Measurements from ENCODE around the gene IFITM5. TPM values are rescaled to one million over a fixed set of nuclear protein-coding genes. Genes with fewer than 3 reads are reported as not detected.
A peak's percentile ranks its signal among the peaks of the same experiment; 100 is the strongest.
"Not testable (repeated sequence)": the region's sequence is repeated elsewhere in the genome, so short reads cannot be mapped to it uniquely, and the experiment has no call there.

The IFITM5 gene
- total and polyA plus RNA-seq, 10 donors = not detected

- Histone ChIP-seq H3K36me3 (peaks cover 0 to 1% (median 0%) of the 10 kb centered on the region in 6 donors), H3K9me3 (no peaks in the 10 kb centered on the region), H3K27me3 (replicated peaks in 1 of 7) (no peaks in the 10 kb centered on the region), H3K4me3 (no peak overlapping the region), H3K4me1 (peaks cover 9 to 56% (median 26%) of the 10 kb centered on the region in 6 donors), H3K27ac (peak overlapping the region in 7 of 8 donors; percentile 27 to 80 (median 74))
- intact Hi-C loops (cut with DNase I; ENCODE audit: low total_unique reads) = no loop called here
- DNase-seq = peak; percentile 12
- whole genome bisulfite sequencing, 5 donors = 60 to 87% (median 83%) methylated on average over 4 of the region's 4 CpGs
- TF ChIP-seq CTCF (IDR thresholded peaks at IDR 0.05 in 8 of 11, conservative IDR thresholded peaks at IDR 0.05 in 3 of 11) = no peak
- TF ChIP-seq POLR2AphosphoS5 (IDR thresholded peaks at IDR 0.05) = no peak
- no peak for TF ChIP-seq POLR2A (IDR thresholded peaks at IDR 0.05)
Observed at GRCh38 chr11:336659-337198, 37.4 kb upstream of the IFITM5 start.

- intact Hi-C loops (cut with DNase I; ENCODE audit: low total_unique reads) = no loop called here
- no peaks in the 10 kb centered on the region for H3K27me3 ChIP-seq (replicated peaks in 1 of 7)
- H3K4me1 ChIP-seq = peaks cover 11 to 56% (median 32%) of the 10 kb centered on the region in 6 donors
Observed at GRCh38 chr11:335779-336658, 36.7 kb upstream of the IFITM5 start.

GRCh38 chr11:334264-334994 lies 35.1 kb upstream of the IFITM5 start:
- Histone ChIP-seq H3K27me3 (replicated peaks in 1 of 7) (no peaks in the 10 kb centered on the region), H3K9me3 (no peaks in the 10 kb centered on the region), H3K36me3 (peaks cover 0 to 19% (median 0%) of the 10 kb centered on the region in 6 donors), H3K27ac (peak overlapping the region in 4 of 8 donors; percentile 74 to 75 (median 74)), H3K4me1 (peaks cover 20 to 63% (median 44%) of the 10 kb centered on the region in 6 donors), H3K4me3 (no peak overlapping the region)
- WGBS, 5 donors = 84 to 90% (median 86%) methylated on average over 25 of the region's 25 CpGs
- peak; percentile 36 for DNase-seq
- intact Hi-C loops (cut with DNase I; ENCODE audit: low total_unique reads) = no loop called here
- TF ChIP-seq CTCF (IDR thresholded peaks at IDR 0.05 in 8 of 11, conservative IDR thresholded peaks at IDR 0.05 in 3 of 11) (no peak), POLR2A (IDR thresholded peaks at IDR 0.05) (no peak), POLR2AphosphoS5 (IDR thresholded peaks at IDR 0.05) (no peak)

More at GRCh38 chr11:335779-336658, 36.7 kb upstream of the IFITM5 start:
- Histone ChIP-seq H3K36me3 (peaks cover 0 to 8% (median 0%) of the 10 kb centered on the region in 6 donors), H3K4me3 (no peak overlapping the region), H3K9me3 (no peaks in the 10 kb centered on the region), H3K27ac (peak overlapping the region; percentile 27 to 80 (median 74))
- TF ChIP-seq POLR2A (IDR thresholded peaks at IDR 0.05) (no peak), POLR2AphosphoS5 (IDR thresholded peaks at IDR 0.05) (peak; percentile 51 to 84 (median 78))
- DNase-seq = peak; percentile 79
- WGBS, 5 donors = 30 to 47% (median 37%) methylated on average over 15 of the region's 15 CpGs

GRCh38 chr11:333616-334263 lies 34.4 kb upstream of the IFITM5 start:
- peak overlapping the region in 3 of 8 donors; percentile 17 to 75 (median 74) for H3K27ac ChIP-seq
- peak; percentile 38 for DNase-seq
- WGBS, 5 donors = 83 to 94% (median 89%) methylated on average over 17 of the region's 17 CpGs
- H3K27me3 ChIP-seq (replicated peaks in 1 of 7); intact Hi-C loops (cut with DNase I; ENCODE audit: low total_unique reads); H3K9me3 ChIP-seq; H3K4me3 ChIP-seq: not testable (repeated sequence)
- peaks cover 21 to 69% (median 51%) of the 10 kb centered on the region in 6 donors for H3K4me1 ChIP-seq
- H3K36me3 ChIP-seq = peaks cover 0 to 19% (median 0%) of the 10 kb centered on the region in 6 donors

Measured in spleen (tissue), 11 donors.